AG08395 (cell line): ENCODE measurements around the gene PGS1.
A peak's percentile ranks its signal among the peaks of the same experiment; 100 is the strongest.

Experiments used
- DNase-seq: peaks from one replicate; pipeline ENCODE4 v3.0.0; 2012; ENCODE audit warnings: mixed read lengths, low spot score

PGS1 gene

GRCh38 chr17:78387977-78388941 is 9.8 kb downstream of the PGS1 start:
- no peak for DNase-seq

- DNase-seq = peak; percentile 91
Measured at GRCh38 chr17:78390241-78391050, 12.0 kb downstream of the PGS1 start.

- DNase-seq = no peak
Measured at GRCh38 chr17:78391051-78391431, 12.6 kb downstream of the PGS1 start.

GRCh38 chr17:78391843-78392242 is 13.4 kb downstream of the PGS1 start:
- peak; percentile 50 for DNase-seq

GRCh38 chr17:78392295-78392694 is 13.8 kb downstream of the PGS1 start:
- no peak for DNase-seq

GRCh38 chr17:78393575-78393974 is 15.1 kb downstream of the PGS1 start:
- DNase-seq = no peak

- no peak for DNase-seq
Measured at GRCh38 chr17:78394209-78394608, 15.8 kb downstream of the PGS1 start.

GRCh38 chr17:78395155-78395554 is 16.7 kb downstream of the PGS1 start:
- DNase-seq = no peak

- DNase-seq = no peak
Measured at GRCh38 chr17:78396441-78397337, 18.2 kb downstream of the PGS1 start.

GRCh38 chr17:78397681-78398101 is 19.2 kb downstream of the PGS1 start:
- DNase-seq = no peak

GRCh38 chr17:78398390-78398789 is 19.9 kb downstream of the PGS1 start:
- no peak for DNase-seq

- no peak for DNase-seq
Measured at GRCh38 chr17:78399028-78399692, 20.7 kb downstream of the PGS1 start.

- DNase-seq = no peak
Measured at GRCh38 chr17:78399693-78400144, 21.3 kb downstream of the PGS1 start.

GRCh38 chr17:78400581-78401240 is 22.3 kb downstream of the PGS1 start:
- no peak for DNase-seq

- no peak for DNase-seq
Measured at GRCh38 chr17:78401246-78401645, 22.8 kb downstream of the PGS1 start.

GRCh38 chr17:78401891-78402290 is 23.4 kb downstream of the PGS1 start:
- no peak for DNase-seq

- DNase-seq = no peak
Measured at GRCh38 chr17:78403822-78404221, 25.4 kb downstream of the PGS1 start.

- no peak for DNase-seq
Measured at GRCh38 chr17:78406396-78406795, 27.9 kb downstream of the PGS1 start.

- no peak for DNase-seq
Measured at GRCh38 chr17:78406920-78407319, 28.5 kb downstream of the PGS1 start.

- DNase-seq = no peak
Measured at GRCh38 chr17:78407387-78408000, 29.0 kb downstream of the PGS1 start.
